Smooth muscle cell (in vitro differentiated cells): ENCODE results near the gene SLC25A51. TPM values are rescaled to one million over a fixed set of nuclear protein-coding genes. Genes with fewer than 3 reads are reported as not detected.
A peak's percentile ranks its signal among the peaks of the same experiment; 100 is the strongest.

ENCODE experiments used
- DNase-seq: peaks from one replicate; lab custom pipeline; 2025; ENCODE audit not compliant: unreplicated experiment; lab: John Stamatoyannopoulos, UW
- H2AFZ ChIP-seq: fragments of 200-600 bp; sonication (generic); 2 replicates; pipeline ENCODE4 v1.6.0; 2016; ENCODE audit warnings: antibody characterized with exemption, low read depth, mild to moderate bottlenecking
- H3F3A ChIP-seq: fragments of 200-600 bp; sonication (generic); 2 replicates; pipeline ENCODE4 v1.6.0; 2017; ENCODE audit warnings: antibody characterized with exemption, low read depth
- H3K27ac ChIP-seq: fragments of 200-600 bp; sonication (generic); 2 replicates; pipeline ENCODE4 v1.5.1; 2016; ENCODE audit warnings: low read depth, mild to moderate bottlenecking
- H3K27me3 ChIP-seq: fragments of 200-600 bp; sonication (generic); 2 replicates; pipeline ENCODE4 v1.6.1; 2016; ENCODE audit warnings: low read depth, mild to moderate bottlenecking
- H3K36me3 ChIP-seq: fragments of 200-600 bp; sonication (generic); 2 replicates; pipeline ENCODE4 v1.5.1; 2016; ENCODE audit warnings: low read depth
- H3K4me1 ChIP-seq: fragments of 200-600 bp; sonication (generic); 2 replicates; pipeline ENCODE4 v1.5.1; 2016; ENCODE audit warnings: low read depth
- H3K4me2 ChIP-seq: fragments of 200-600 bp; sonication (generic); 2 replicates; pipeline ENCODE4 v1.6.0; 2016; ENCODE audit warnings: mild to moderate bottlenecking
- H3K4me3 ChIP-seq: fragments of 200-600 bp; sonication (generic); 2 replicates; pipeline ENCODE4 v1.5.1; 2016; ENCODE audit warnings: mild to moderate bottlenecking
- H3K79me2 ChIP-seq: fragments of 200-600 bp; sonication (generic); 2 replicates; pipeline ENCODE4 v1.6.0; 2016; ENCODE audit warnings: low read depth, mild to moderate bottlenecking
- H3K9ac ChIP-seq: fragments of 200-600 bp; sonication (generic); 2 replicates; pipeline ENCODE4 v1.6.0; 2016; ENCODE audit warnings: low read depth
- H3K9me3 ChIP-seq: fragments of 200-600 bp; sonication (generic); replicated peaks from 2 replicates; pipeline ENCODE4 v1.5.1; 2016; ENCODE audit warnings: low read depth
- H4K20me1 ChIP-seq: fragments of 200-600 bp; sonication (generic); 2 replicates; pipeline ENCODE4 v1.6.0; 2016; ENCODE audit warnings: low read depth
- CTCF ChIP-seq: fragments of 200-600 bp; sonication (generic); IDR thresholded peaks from 2 replicates; pipeline ENCODE4 v1.5.1; 2017; ENCODE audit warnings: borderline replicate concordance, mild to moderate bottlenecking, antibody characterized with exemption; ENCODE audit not compliant: insufficient read depth, poor library complexity, severe bottlenecking
- WGBS: methylation state at CpG from one replicate; pipeline ENCODE4 v1.1.7; 2016; ENCODE audit warnings: low lambda C conversion rate; 5-methylcytosine and 5-hydroxymethylcytosine counted together
- polyA plus RNA-seq: library from polyadenylated mRNA; unstranded; fragments of >200 nt; fragmentation: Nextera tagmentation; extraction: Ambion mirVana; gene quantifications from 2 replicates; pipeline ENCODE4 v1.2.1, GENCODE V29; 2016
- total RNA-seq: library from RNA; depleted of rRNA; stranded (reverse); fragments of >200 nt; gene quantifications from 2 replicates; pipeline ENCODE4 v1.2.3, GENCODE V29; 2014

Gene SLC25A51
- total and polyA plus RNA-seq, 2 experiments from 2014 or later = 6.5 to 32.0 TPM

DNA sequence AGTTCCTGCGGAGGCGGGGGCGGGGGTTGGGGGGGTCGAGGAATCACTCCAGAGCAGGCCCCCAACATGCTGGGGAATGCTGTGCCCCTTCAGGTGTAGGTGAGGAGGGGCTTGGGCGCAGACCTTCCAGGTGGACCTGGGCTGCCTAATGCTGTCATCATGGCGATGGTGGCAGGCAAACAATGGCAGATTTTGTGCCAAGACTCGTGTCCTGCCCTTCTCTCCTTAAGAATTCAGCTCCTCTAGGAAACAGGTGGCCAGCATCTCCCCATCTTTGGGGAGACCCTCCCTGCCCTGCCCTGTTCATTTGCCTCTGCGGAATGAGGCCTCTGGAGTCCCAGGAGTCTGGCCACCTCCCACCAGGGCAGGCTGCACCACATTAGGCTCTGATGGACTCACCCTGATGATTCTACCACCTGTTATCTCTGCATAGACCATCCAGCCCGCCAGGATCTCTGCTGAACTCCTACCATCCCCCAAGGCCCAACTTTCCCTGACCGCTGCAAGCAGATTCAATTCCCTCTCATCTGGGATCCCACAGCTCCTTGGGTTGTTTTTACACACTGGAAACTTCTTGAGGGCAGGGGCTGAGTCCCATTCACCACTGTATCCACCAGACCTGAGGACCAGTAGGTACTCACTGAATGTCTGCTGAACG is 10.9 kb upstream of the SLC25A51 start:
- no peak overlapping the region for H3K9ac ChIP-seq
- H3K27me3 ChIP-seq = no peaks in the 10 kb centered on the region
- no peaks in the 10 kb centered on the region for H3K9me3 ChIP-seq
- no peaks in the 10 kb centered on the region for H3K79me2 ChIP-seq
- no peak overlapping the region for H3K4me3 ChIP-seq
- peaks cover 3% of the 10 kb centered on the region for H3K36me3 ChIP-seq
- WGBS = 94% methylated on average over 11 of the region's 11 CpGs
- no peaks in the 10 kb centered on the region for H4K20me1 ChIP-seq
- H3K4me2 ChIP-seq = no peak overlapping the region
- no peak overlapping the region for H3K27ac ChIP-seq
- peaks cover 4% of the 10 kb centered on the region for H3K4me1 ChIP-seq
- DNase-seq = no peak
- no peaks in the 10 kb centered on the region for H3F3A ChIP-seq
- no peak for TF ChIP-seq CTCF
- H2AFZ ChIP-seq = no peak overlapping the region

GRCh38 chr9:37914154-37914551 is 10.2 kb upstream of the SLC25A51 start:
- H3K36me3 ChIP-seq = peaks cover 3% of the 10 kb centered on the region
- H4K20me1 ChIP-seq = no peaks in the 10 kb centered on the region
- no peaks in the 10 kb centered on the region for H3K4me1 ChIP-seq
- WGBS = 94% methylated on average over 8 of the region's 8 CpGs
- no peak overlapping the region for H3K4me3 ChIP-seq
- H3K4me2 ChIP-seq = no peak overlapping the region
- no peak for DNase-seq
- no peak overlapping the region for H3K27ac ChIP-seq
- no peak overlapping the region for H2AFZ ChIP-seq
- no peaks in the 10 kb centered on the region for H3F3A ChIP-seq
- no peak for TF ChIP-seq CTCF
- H3K79me2 ChIP-seq = no peaks in the 10 kb centered on the region
- no peaks in the 10 kb centered on the region for H3K9me3 ChIP-seq
- no peaks in the 10 kb centered on the region for H3K27me3 ChIP-seq
- H3K9ac ChIP-seq = no peak overlapping the region

DNA sequence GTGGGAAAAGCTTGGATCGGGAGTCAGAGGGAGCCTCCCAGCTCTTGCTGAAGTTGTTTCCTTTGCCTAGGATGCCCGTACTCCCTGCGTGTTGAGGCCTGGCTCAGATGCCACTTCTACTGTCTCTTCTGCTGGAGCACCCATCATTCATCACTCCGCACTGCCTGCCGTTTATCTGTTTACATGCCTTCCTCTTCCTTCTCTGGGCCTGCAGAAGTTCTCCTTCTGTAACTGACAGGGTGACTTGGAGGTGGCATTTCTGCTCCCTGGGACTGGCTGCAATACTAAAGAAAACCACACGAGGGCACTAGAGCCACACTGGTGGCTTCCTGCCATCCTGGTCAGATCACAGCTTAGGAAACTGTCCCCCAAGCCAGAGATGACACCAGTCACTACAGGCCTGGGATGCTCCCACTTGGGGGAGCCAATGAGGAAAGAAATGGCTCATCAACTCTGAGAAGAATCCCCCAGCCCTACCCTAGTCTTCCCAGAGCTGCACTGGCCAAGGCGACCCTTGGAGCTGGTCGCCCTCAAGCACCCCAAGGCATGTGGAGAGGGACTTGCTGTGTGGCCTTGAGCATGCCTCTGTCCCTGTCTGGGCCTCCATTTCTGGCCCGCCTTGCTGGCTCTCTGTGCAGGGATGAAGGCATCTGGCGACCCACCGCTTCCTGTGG is 9.7 kb upstream of the SLC25A51 start:
- no peak overlapping the region for H3K27ac ChIP-seq
- peak; percentile 78 for DNase-seq
- no peaks in the 10 kb centered on the region for H3F3A ChIP-seq
- H3K9ac ChIP-seq = no peak overlapping the region
- no peak overlapping the region for H3K4me2 ChIP-seq
- peaks cover 3% of the 10 kb centered on the region for H3K36me3 ChIP-seq
- 62% methylated on average over 11 of the region's 11 CpGs for WGBS
- no peaks in the 10 kb centered on the region for H3K4me1 ChIP-seq
- H4K20me1 ChIP-seq = no peaks in the 10 kb centered on the region
- no peak overlapping the region for H3K4me3 ChIP-seq
- H3K9me3 ChIP-seq = no peaks in the 10 kb centered on the region
- no peaks in the 10 kb centered on the region for H3K27me3 ChIP-seq
- TF ChIP-seq CTCF = peak; percentile 96
- H3K79me2 ChIP-seq = no peaks in the 10 kb centered on the region
- no peak overlapping the region for H2AFZ ChIP-seq
